ENCODE measurements around the gene MCM5.
"Not testable (repeated sequence)": the region's sequence is repeated elsewhere in the genome, so short reads cannot be mapped to it uniquely, and the experiment has no call there.

Gene MCM5

GRCh38 chr22:35379146-35379993, 20.6 kb upstream of the MCM5 start:
- no peak for DNase-seq

DNA sequence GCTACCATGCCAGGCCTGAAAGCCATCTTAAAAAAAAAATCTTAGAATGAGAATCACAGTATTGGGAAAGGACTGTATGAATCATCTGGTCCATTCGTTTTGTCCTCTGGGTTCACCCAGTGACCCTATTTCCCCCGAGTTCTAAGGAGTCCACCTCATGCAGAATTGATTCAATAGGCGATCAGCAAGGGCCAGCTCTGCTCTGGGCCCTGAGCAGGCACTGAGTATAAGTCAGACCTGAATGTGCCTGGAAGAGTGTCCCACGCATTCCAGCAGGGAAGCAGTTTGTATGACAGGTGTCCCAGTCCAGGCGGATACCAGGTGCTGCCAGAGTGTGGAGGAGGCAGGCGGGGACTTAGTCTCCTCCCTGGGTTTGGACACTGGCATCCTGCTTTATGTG, 19.9 kb upstream of the MCM5 start:
- no peak for DNase-seq

- DNase-seq: peak; percentile 63
Measured at GRCh38 chr22:35380537-35381423, 19.2 kb upstream of the MCM5 start, which contains the start of gene HMOX1. TSS of gene HMOX1 (plus strand) at chr22:35381096. CDS start at chr22:35381174, 78 bp downstream.

DNA sequence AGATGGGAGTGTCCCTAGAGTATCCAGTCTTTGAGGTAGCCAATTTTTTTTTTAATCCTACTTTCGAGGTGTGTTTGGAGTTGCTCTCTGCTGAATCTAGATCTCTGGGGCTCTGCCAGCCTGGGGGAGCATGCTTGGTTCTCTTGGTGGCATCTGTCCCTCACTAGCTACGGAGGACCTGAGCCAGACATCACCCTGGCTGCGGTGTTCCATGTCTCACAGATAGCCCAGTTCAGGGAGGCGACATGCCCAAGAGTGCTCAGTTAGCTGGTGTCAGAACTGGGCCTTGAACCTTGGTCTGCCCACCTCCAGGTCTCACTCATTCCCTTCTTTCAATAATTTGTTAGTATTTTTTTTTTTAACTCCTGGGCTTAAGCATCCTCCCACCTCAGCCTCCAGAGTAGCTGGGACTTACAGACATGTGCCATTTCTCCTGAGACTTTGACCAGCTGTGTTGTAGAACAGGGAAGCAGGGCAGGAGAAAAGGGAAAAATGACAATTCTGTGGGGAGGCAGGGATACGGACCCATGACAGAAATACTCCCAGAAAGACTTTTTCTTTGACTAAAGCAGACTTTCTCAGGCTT, 18.4 kb upstream of the MCM5 start:
- DNase-seq: no peak

DNA sequence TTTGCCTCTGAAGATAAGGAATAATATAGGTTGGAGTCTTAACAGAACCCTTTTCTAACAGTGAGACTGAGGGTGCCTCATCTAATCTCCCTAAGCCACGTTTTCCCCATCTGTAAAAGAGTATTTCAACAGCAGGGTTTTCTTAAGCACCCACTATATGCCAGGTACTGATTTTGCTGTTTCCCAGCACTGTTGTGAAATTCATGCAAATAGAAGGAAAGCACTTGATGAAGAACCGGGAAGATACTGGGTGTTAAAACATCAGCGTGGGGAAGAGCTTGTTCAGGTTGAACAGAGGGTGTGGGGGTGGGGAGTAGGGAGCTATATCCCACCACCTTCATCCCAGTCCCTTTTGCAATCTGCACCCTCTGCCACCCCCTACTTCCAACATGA, 16.3 kb upstream of the MCM5 start:
- no peak for DNase-seq

- no peak for DNase-seq
Measured at GRCh38 chr22:35384527-35384926, 15.4 kb upstream of the MCM5 start.

DNA sequence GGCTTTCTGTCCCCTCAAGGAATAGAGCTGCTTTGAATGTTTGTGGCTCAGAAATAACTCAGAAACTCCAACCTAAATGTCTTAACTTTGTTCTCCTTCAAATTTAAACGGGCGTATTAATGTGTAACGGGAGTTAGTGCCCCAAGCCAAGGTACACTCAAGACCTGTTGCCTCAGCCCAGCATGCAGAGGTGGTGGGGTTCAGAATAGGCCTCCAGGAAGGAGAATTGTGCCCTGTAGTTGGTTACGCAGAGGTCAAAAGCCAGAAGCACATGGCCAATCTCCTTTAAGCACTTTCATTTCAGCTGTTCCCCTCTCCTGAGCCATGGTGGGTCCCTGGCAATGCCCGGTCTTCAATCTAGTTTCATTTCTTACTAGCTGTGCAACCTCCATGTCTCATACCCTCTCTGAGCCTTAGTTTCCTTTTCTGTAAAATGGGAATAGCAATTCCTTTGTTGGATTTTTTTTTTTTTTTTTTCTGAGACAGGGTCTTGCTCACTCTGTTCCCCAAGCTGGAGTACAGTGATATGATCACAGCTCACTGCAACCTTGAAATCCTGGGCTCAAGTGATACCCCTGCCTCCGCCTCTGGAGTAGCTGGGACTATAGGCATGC, 14.9 kb upstream of the MCM5 start:
- DNase-seq: no peak

- no peak for DNase-seq
Measured at GRCh38 chr22:35386670-35387288, 13.2 kb upstream of the MCM5 start.

- DNase-seq: no peak
Measured at GRCh38 chr22:35390933-35391332, 9.0 kb upstream of the MCM5 start.

- DNase-seq: no peak
Measured at GRCh38 chr22:35392357-35392756, 7.6 kb upstream of the MCM5 start.

DNA sequence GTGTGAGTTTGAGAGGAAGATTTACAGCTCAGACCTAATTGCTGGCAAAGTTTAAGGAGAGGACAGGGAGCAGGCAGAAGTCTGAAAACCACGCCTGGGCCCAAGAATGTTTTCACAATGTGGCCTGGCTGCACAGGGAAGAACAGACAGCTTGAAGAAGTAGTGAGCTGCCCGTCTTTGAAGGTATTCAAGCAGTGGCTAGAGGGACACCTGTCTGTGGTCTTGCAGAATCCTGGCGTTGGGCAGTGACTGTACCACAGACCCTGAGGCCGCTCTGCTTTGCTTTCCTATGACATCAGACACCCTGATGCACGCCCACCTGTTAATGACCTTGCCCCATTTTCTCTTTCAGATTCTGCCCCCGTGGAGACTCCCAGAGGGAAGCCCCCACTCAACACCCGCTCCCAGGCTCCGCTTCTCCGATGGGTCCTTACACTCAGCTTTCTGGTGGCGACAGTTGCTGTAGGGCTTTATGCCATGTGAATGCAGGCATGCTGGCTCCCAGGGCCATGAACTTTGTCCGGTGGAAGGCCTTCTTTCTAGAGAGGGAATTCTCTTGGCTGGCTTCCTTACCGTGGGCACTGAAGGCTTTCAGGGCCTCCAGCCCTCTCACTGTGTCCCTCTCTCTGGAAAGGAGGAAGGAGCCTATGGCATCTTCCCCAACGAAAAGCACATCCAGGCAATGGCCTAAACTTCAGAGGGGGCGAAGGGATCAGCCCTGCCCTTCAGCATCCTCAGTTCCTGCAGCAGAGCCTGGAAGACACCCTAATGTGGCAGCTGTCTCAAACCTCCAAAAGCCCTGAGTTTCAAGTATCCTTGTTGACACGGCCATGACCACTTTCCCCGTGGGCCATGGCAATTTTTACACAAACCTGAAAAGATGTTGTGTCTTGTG, 6.6 kb upstream of the MCM5 start:
- DNase-seq: no peak

- DNase-seq: no peak
Measured at GRCh38 chr22:35394011-35394312, 6.0 kb upstream of the MCM5 start.

GRCh38 chr22:35394810-35395563, 5.0 kb upstream of the MCM5 start:
- no peak for DNase-seq

DNA sequence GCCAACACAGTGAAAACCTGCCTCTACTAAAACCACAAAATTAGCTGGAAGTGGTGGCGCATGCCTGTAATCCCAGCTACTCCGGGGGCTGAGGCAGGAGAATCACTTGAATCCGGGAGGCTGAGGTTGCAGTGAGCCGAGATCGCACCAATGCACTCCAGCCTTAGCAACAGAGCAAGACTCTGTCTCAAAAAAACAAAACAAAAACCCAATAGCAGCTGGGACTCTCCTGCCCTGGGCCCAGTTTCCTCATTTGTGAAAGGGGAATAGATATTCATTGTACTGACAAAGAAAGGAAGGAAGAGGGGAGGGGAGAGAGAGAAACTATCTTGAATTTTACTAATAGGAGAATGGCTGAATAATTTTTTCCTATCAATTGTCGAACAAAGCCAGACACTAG, 3.3 kb upstream of the MCM5 start:
- not testable (repeated sequence) for DNase-seq

- no peak for DNase-seq
Measured at GRCh38 chr22:35397095-35397904, 2.6 kb upstream of the MCM5 start.

GRCh38 chr22:35398591-35398973, 1.4 kb upstream of the MCM5 start:
- no peak for DNase-seq

- no peak for DNase-seq
Measured at GRCh38 chr22:35399114-35399677, 744 bp upstream of the MCM5 start.

DNA sequence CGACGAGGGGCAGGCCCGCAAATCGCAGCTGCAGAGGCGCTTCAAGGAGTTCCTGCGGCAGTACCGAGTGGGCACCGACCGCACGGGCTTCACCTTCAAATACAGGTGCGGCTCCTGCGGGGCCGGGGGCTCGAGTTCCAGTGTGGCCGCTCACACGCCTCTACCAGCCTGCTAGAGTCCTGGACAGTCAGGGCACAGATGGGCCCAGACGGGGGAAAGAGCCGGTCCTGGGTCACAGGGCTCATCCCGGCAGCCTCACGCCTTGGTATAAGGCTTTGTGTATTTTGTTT, 506 bp downstream of the MCM5 start:
- DNase-seq: no peak

DNA sequence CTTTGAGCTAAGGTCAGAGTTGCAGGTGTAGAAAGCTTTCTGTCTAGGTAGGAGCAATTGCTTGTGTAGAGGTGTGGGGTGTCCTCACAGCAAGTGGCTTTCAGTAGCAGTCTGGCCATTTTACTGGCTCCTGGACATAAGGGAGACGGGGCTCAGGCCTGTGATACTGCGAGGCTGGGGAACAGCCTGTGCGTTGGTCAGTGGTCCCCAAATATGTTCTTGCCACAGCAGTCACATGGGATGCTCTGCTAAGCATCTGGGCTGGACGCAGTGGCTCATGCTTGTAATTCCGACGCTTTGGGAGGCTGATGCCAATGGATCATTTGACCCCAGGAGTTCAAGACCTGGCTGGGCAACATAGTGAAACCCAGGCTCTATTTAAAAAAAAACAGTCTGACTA, 1.9 kb downstream of the MCM5 start:
- no peak for DNase-seq

DNA sequence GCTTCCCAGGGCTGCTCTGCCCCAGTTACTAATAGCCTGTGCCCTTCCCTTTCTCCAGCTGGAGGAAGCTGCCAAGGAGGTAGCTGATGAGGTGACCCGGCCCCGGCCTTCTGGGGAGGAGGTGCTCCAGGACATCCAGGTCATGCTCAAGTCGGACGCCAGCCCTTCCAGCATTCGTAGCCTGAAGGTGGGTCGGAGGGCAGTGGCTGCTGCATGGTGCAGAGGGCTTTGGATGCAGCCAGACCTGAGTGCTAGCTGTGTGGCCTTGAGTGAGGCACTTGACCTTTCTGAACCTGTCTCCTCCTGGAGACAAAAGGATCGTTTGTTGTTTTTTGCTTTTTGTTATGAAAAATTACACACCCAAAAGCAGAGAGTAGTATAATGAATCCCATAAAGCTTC, 3.4 kb downstream of the MCM5 start:
- no peak for DNase-seq
